ENCODE data around the gene NGDN. TPM values are rescaled to one million over a fixed set of nuclear protein-coding genes. Genes with fewer than 3 reads are reported as not detected.

NGDN gene
- total RNA-seq, 1 experiment from 2014 or later: 42.0 TPM

GRCh38 chr14:23469906-23470403, 452 bp downstream of the NGDN start:
- POLR2A ChIA-PET: interaction anchor here (0.9 kb wide), 1 partner anchor 149 kb away, joined by 3 read pairs; the partner anchor contains the start of gene PABPN1
- peak overlapping the region; percentile 83 for H3K9ac ChIP-seq (ENCODE audit: low read length)
- ATAC-seq (peak; percentile 43), DNase-seq (ENCODE audit: low read depth, low spot score) (no peak)
- no peak for TF ChIP-seq ZNF274 (IDR thresholded peaks at IDR 0.05; ENCODE audit: low read depth, low read length)
- TF ChIP-seq ZFX (IDR thresholded peaks at IDR 0.05): peak; percentile 60
- TF ChIP-seq CBX3 (IDR thresholded peaks at IDR 0.05; ENCODE audit: low read depth): no peak
- peaks cover 19 to 36% of the 10 kb centered on the region in 2 experiments for H3K36me3 ChIP-seq (ENCODE audit: control insufficient read depth in 1 of 2, insufficient read depth in 2 of 2, low read length in 2 of 2)
- no peaks in the 10 kb centered on the region for H4K20me1 ChIP-seq (ENCODE audit: insufficient read depth)
- peaks cover 7 to 19% of the 10 kb centered on the region in 2 experiments for H3K4me1 ChIP-seq (ENCODE audit: control insufficient read depth in 1 of 2, insufficient read depth in 2 of 2, low read length in 2 of 2)
- RAD21 ChIA-PET (ENCODE audit: low non-redundant PET in 1 of 2, low total read pairs in 2 of 2, uncharacterized antibody in 2 of 2, unreplicated experiment in 2 of 2): no interaction called here
- intact Hi-C loops (cut with micrococcal nuclease): loop anchor here (1.0 kb wide), 1 partner anchor 81 kb away; the partner anchor contains the start of gene ZFHX2
- no peaks in the 10 kb centered on the region for H3K27me3 ChIP-seq (ENCODE audit: insufficient read depth, low read length)
- BruUV-seq (replicated peaks): TSS peak; percentile 81
- H3K4me3 ChIP-seq (replicated peaks in 1 of 2; ENCODE audit: low read depth in 1 of 2, low read length in 2 of 2): peak overlapping the region; percentile 74 to 90
- H3K9me2 ChIP-seq (ENCODE audit: insufficient read depth): no peaks in the 10 kb centered on the region
- H3K9me3 ChIP-seq (ENCODE audit: control insufficient read depth in 1 of 2, insufficient read depth in 1 of 2, low read depth in 1 of 2, low read length in 2 of 2): no peaks in the 10 kb centered on the region
- H2AFZ ChIP-seq (ENCODE audit: low read depth, low read length, poor library complexity, severe bottlenecking): no peak overlapping the region
- peaks cover 35% of the 10 kb centered on the region for H3K79me2 ChIP-seq (ENCODE audit: insufficient read depth, low read length)
- peak overlapping the region; percentile 84 for H3K4me2 ChIP-seq (ENCODE audit: low read length)
- peak overlapping the region; percentile 51 for H3K27ac ChIP-seq (ENCODE audit: low read depth, low read length)
- CTCF ChIA-PET: no interaction called here

GRCh38 chr14:23470947-23471346, 1.4 kb downstream of the NGDN start:
- Histone ChIP-seq H3K36me3 (ENCODE audit: control insufficient read depth in 1 of 2, insufficient read depth in 2 of 2, low read length in 2 of 2) (peaks cover 27 to 46% of the 10 kb centered on the region in 2 experiments), H3K4me2 (ENCODE audit: low read length) (peak overlapping the region; percentile 84), H4K20me1 (ENCODE audit: insufficient read depth) (no peaks in the 10 kb centered on the region), H3K79me2 (ENCODE audit: insufficient read depth, low read length) (peaks cover 35% of the 10 kb centered on the region), H3K9ac (ENCODE audit: low read length) (no peak overlapping the region), H3K27me3 (ENCODE audit: insufficient read depth, low read length) (no peaks in the 10 kb centered on the region), H3K27ac (ENCODE audit: low read depth, low read length) (no peak overlapping the region), H2AFZ (ENCODE audit: low read depth, low read length, poor library complexity, severe bottlenecking) (no peak overlapping the region), H3K4me3 (replicated peaks in 1 of 2; ENCODE audit: low read depth in 1 of 2, low read length in 2 of 2) (peak overlapping the region in 1 of 2 experiments; percentile 90; a peak in 3 of 4 replicates), H3K9me3 (ENCODE audit: control insufficient read depth in 1 of 2, insufficient read depth in 1 of 2, low read depth in 1 of 2, low read length in 2 of 2) (no peaks in the 10 kb centered on the region), H3K9me2 (ENCODE audit: insufficient read depth) (no peaks in the 10 kb centered on the region), H3K4me1 (ENCODE audit: control insufficient read depth in 1 of 2, insufficient read depth in 2 of 2, low read length in 2 of 2) (peaks cover 7 to 19% of the 10 kb centered on the region in 2 experiments)
- ChIA-PET POLR2A (no interaction called here), RAD21 (ENCODE audit: low non-redundant PET in 1 of 2, low total read pairs in 2 of 2, uncharacterized antibody in 2 of 2, unreplicated experiment in 2 of 2) (no interaction called here), CTCF (no interaction called here)
- DNase-seq (ENCODE audit: low read depth, low spot score) (no peak), ATAC-seq (no peak)
- no peak for TF ChIP-seq ATF3 (IDR thresholded peaks at IDR 0.05)
- no peak for TF ChIP-seq POLR2AphosphoS5 (IDR thresholded peaks at IDR 0.05; ENCODE audit: low read depth, low read length)
- TF ChIP-seq EGR1 (IDR thresholded peaks at IDR 0.05; ENCODE audit: low read depth): no peak
- TF ChIP-seq EZH2phosphoT487 (IDR thresholded peaks at IDR 0.05; ENCODE audit: borderline replicate concordance): no peak
- no peak for TF ChIP-seq ZNF274 (IDR thresholded peaks at IDR 0.05; ENCODE audit: low read depth, low read length)
- no peak for TF ChIP-seq TCF7L2 (IDR thresholded peaks at IDR 0.05; ENCODE audit: borderline replicate concordance, extremely low read depth, insufficient read depth, insufficient read length)
- no peak for TF ChIP-seq POLR2A (IDR thresholded peaks at IDR 0.05; ENCODE audit: borderline replicate concordance, extremely low read depth, insufficient read depth, insufficient read length)
- no TSS peak for BruUV-seq (replicated peaks)
- intact Hi-C loops (cut with micrococcal nuclease): no loop called here

All from HCT116 (cell line).